HG03139 (cell line): ENCODE measurements around the gene PPP4R3C.
"Not testable (repeated sequence)": the region's sequence is repeated elsewhere in the genome, so short reads cannot be mapped to it uniquely, and the experiment has no call there.

ENCODE experiments used
- ATAC-seq: cut with Tn5 transposase; IDR thresholded peaks from one replicate; pipeline ENCODE4 v1.9.1; 2021; ENCODE audit not compliant: unreplicated experiment

The PPP4R3C gene

GRCh38 chrX:27463187-27463586 lies at the start of gene PPP4R3C:
Gene PPP4R3C, minus strand, starts transcription at chrX:27463341. Its CDS starts 45 bp downstream, at chrX:27463296.
- ATAC-seq = no peak

DNA sequence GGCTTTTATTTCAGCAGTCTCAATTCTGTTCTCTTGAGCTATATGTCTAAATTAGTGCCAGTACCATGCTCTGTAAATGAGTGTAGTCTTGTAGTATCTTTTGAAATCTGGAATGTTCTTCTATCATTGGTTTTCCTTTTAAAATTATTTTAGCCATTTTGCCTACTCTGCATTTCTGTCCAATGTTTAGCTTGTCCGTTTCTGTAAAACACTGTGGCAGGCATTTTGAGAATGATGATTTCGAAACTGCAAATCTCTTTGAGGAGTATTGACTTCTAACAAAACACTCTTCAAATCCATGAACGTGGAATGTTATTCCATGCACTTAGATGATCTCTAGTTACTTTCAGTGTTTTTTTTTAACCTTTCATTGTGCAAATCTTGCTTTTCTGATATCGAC lies 28.3 kb upstream of the PPP4R3C start:
- no peak for ATAC-seq

- no peak for ATAC-seq
Observed at GRCh38 chrX:27466051-27466450, 2.9 kb upstream of the PPP4R3C start.

GRCh38 chrX:27465036-27465435 lies 1.9 kb upstream of the PPP4R3C start:
- ATAC-seq = no peak

DNA sequence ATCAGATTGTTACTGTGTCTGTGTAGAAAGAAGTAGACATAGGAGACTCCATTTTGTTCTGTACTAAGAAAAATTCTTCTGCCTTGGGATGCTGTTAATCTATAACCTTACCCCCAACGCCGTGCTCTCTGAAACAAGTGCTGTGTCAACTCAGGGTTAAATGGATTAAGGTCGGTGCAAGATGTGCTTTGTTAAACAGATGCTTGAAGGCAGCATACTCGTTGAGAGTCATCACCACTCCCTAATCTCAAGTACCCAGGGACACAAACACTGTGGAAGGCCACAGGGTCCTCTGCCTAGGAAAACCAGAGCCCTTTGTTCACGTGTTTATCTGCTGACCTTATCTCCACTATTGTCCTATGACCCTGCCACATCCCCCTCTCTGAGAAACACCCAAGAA lies 4.0 kb downstream of the PPP4R3C start:
- not testable (repeated sequence) for ATAC-seq

- not testable (repeated sequence) for ATAC-seq
Observed at GRCh38 chrX:27458544-27458943, 4.6 kb downstream of the PPP4R3C start.

DNA sequence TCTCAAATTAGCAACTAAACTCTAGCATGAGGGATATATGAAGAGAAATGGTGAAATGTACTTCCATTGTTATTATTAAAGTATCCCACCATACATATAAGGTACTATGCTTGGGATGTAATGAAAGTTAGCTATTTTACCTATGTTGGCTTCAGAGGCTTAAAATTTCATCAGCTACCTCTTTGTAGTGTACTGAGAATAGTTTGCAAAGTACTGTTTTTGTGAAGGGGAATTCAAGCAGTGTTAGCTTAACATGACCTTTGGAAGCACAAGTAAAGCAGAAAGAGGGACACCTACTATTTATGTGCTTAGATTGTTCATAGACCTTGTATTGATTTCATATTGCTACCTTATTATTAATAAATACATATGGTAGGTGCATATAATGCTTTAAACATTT lies 11.8 kb downstream of the PPP4R3C start:
- ATAC-seq = no peak

- ATAC-seq = no peak
Observed at GRCh38 chrX:27446423-27446822, 16.7 kb downstream of the PPP4R3C start.

DNA sequence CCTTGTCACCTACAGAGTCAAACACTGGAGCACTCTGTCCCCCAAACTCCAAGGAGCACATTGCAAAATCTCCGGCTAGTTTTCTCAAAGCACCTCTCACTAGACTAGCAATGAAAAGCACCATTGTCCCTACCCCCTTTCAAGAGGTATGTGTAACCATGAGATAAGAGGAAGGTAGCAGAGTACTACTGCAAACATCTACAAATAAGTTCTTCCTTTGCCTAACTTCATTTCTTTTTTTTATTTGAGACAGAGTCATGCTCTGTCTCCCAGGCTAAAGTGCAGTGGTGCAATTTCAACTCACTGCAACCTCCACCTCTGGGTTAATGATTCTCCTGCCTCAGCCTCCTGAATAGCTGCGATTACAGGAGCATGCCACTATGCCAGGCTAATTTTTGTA lies 17.7 kb downstream of the PPP4R3C start:
- ATAC-seq = no peak

DNA sequence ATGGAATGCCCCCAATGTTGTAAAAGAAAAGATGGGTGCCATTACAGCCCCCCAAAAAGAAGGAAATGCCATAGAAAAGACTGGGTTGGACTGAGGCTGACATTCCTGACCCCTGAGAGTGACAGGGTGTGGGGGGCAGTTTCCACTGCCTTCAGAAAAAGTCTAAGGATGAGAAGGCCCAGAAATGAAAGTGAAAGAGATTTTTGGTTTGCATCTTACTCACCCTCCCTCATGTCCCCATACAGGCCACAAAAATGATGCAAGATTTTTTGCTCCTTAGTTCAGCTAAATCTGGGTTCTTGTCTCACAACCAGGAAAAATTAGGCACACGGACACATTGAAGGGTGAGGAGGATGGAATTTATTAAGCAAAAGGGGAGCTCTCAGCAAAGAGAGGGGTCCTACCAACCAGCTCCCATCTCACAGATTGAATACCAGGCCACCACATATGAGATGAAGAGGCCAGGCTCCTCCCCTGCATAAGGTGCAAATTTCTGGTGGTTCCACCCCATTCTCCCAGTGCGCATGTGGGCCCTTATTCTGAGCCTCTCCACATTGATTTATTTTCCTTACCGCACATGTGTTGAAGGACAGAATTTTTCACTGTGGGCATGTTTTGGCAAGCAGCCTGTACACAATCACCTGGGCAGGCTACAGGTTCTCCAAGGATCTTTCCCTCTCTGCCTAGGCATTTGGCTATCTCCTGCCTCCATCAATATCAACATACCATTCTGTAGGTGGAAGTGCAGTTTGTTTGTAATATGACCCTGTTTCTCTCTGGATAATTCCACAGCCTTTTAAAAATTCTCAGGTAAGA lies 18.8 kb downstream of the PPP4R3C start:
- ATAC-seq = no peak

DNA sequence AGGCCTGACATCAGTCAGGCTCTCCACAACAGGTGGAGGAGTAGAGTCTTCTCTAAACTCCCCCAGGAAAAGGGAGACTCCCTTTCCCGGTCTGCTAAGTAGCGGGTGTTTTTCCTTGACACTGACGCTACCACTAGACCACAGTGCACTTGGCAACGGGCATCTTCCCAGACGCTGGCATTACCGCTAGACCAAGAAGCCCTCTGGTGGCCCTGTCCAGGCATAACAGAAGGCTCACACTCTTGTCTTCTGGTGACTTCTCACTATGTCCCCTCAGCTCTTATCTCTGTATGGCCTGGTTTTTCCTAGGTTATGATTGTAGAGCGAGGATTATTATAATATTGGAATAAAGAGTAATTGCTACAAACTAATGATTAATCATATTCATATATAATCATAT lies 20.7 kb downstream of the PPP4R3C start:
- ATAC-seq = not testable (repeated sequence)

- ATAC-seq = no peak
Observed at GRCh38 chrX:27439771-27440170, 23.4 kb downstream of the PPP4R3C start.

DNA sequence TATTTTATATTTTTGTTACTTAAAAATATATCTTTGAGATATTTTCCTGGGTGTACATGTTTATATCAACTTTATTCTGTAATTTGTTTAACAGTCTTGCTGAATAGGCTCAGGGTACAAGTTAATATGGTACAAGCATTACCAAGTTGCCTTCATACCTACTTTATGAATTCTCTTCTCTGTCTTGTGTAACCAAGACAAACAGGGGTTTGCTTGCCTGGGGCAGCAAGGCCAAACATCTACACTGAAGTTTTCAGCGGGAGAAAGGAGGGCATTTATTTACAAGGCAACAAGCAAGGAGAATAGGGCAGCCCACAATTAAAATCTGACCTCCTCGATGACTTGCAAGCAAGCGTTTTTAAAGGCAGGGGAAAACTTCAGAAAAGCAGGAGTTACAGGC lies 24.2 kb downstream of the PPP4R3C start:
- no peak for ATAC-seq

- ATAC-seq = no peak
Observed at GRCh38 chrX:27435031-27435430, 28.1 kb downstream of the PPP4R3C start.
